Astrocyte (in vitro differentiated cells and primary cell): ENCODE measurements around the gene MELTF.

Source experiments
- CTCF ChIP-seq: IDR thresholded peaks from 2 replicates; pipeline ENCODE4 v1.5.1; 2011; ENCODE audit warnings: low read depth, mild to moderate bottlenecking, inconsistent platforms, low read length, moderate library complexity; ENCODE audit not compliant: insufficient read depth
- EZH2 ChIP-seq: IDR thresholded peaks from 2 replicates; pipeline ENCODE4 v1.6.1; 2012; ENCODE audit warnings: mild to moderate bottlenecking, low read length, inconsistent platforms; ENCODE audit not compliant: insufficient read depth

- TF ChIP-seq CTCF (no peak), EZH2 (no peak)
Measured at GRCh38 chr3:196995646-196996355, 33.8 kb downstream of the MELTF start.
